Fibroblast of the aortic adventitia (primary cell): ENCODE results near the gene CLCN1. TPM values are rescaled to one million over a fixed set of nuclear protein-coding genes. Genes with fewer than 3 reads are reported as not detected.

Experiments
- DNase-seq: peaks from one replicate; pipeline ENCODE4 v3.0.0-alpha.2; 2010; ENCODE audit warnings: low read depth
- H3K4me3 ChIP-seq: 2 replicates; pipeline ENCODE4 v1.5.1; 2011; ENCODE audit warnings: low read depth, mild to moderate bottlenecking, control low read depth, low read length, moderate library complexity
- CTCF ChIP-seq: IDR thresholded peaks from 2 replicates; pipeline ENCODE4 v1.5.1; 2011; ENCODE audit warnings: mild to moderate bottlenecking, low read length, control low read depth, inconsistent platforms; ENCODE audit not compliant: insufficient read depth
- total RNA-seq: library from RNA; depleted of rRNA; stranded (reverse); fragments of >200 nt; gene quantifications from 2 replicates; pipeline ENCODE4 v1.2.3, GENCODE V29; 2012; ENCODE audit warnings: low replicate concordance

Gene CLCN1
- total RNA-seq, 1 donor = not detected

GRCh38 chr7:143280566-143280965, 35.3 kb upstream of the CLCN1 start:
- TF ChIP-seq CTCF = no peak
- no peak for DNase-seq
- no peak overlapping the region for H3K4me3 ChIP-seq

GRCh38 chr7:143281529-143281928, 34.4 kb upstream of the CLCN1 start:
- no peak for DNase-seq
- H3K4me3 ChIP-seq = no peak overlapping the region
- no peak for TF ChIP-seq CTCF

- TF ChIP-seq CTCF = no peak
- no peak overlapping the region for H3K4me3 ChIP-seq
- DNase-seq = no peak
Observed at GRCh38 chr7:143282124-143282523, 33.8 kb upstream of the CLCN1 start.

GRCh38 chr7:143283381-143283780, 32.5 kb upstream of the CLCN1 start:
- H3K4me3 ChIP-seq = no peak overlapping the region
- DNase-seq = no peak
- TF ChIP-seq CTCF = no peak

- DNase-seq = no peak
- no peak within 1 kb of the TSS for H3K4me3 ChIP-seq
- TF ChIP-seq CTCF = no peak
Observed at GRCh38 chr7:143284591-143285469, 31.1 kb upstream of the CLCN1 start, which contains the start of gene TMEM139. TMEM139 (plus strand) TSS chr7:143284958; CDS start chr7:143285958, 1,000 bp downstream.

GRCh38 chr7:143285470-143285778, 30.5 kb upstream of the CLCN1 start:
- no peak for TF ChIP-seq CTCF
- no peak for DNase-seq
- H3K4me3 ChIP-seq = no peak overlapping the region
